ENCODE data around the gene DYNC1H1.
A peak's percentile ranks its signal among the peaks of the same experiment; 100 is the strongest.
"Not testable (repeated sequence)": the region's sequence is repeated elsewhere in the genome, so short reads cannot be mapped to it uniquely, and the experiment has no call there.

DYNC1H1 gene

DNA sequence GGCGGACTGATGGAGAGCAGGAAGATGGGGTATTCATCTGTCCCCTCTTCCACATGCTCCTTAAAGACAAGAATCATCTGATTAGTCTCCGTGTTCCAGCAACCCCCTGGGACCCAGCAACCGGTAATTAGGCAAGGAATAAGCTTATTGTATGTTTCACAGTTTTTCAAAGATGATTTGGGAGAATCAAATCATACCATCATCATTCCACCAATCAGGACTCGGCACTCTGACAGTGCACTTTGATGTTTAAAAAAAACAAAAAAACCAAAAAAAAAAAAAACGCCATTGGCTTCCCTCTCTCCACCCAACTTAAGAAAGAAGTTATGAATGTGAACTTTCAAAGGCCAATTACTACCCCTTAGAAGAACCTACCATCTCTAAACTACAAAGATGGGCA, 1.3 kb upstream of the DYNC1H1 start:
- DNase-seq (no peak), ATAC-seq (replicated peaks) (no peak)
- Mint-ChIP-seq H3K4me1 (ENCODE audit: low read depth in 2 of 2) (peaks cover 25 to 38% of the 10 kb centered on the region in 2 donors), H3K27ac (no peak overlapping the region), H3K36me3 (ENCODE audit: insufficient read depth) (peaks cover 6% of the 10 kb centered on the region), H3K9me3 (no peaks in the 10 kb centered on the region), H3K4me3 (no peak overlapping the region), H3K27me3 (no peaks in the 10 kb centered on the region)

DNA sequence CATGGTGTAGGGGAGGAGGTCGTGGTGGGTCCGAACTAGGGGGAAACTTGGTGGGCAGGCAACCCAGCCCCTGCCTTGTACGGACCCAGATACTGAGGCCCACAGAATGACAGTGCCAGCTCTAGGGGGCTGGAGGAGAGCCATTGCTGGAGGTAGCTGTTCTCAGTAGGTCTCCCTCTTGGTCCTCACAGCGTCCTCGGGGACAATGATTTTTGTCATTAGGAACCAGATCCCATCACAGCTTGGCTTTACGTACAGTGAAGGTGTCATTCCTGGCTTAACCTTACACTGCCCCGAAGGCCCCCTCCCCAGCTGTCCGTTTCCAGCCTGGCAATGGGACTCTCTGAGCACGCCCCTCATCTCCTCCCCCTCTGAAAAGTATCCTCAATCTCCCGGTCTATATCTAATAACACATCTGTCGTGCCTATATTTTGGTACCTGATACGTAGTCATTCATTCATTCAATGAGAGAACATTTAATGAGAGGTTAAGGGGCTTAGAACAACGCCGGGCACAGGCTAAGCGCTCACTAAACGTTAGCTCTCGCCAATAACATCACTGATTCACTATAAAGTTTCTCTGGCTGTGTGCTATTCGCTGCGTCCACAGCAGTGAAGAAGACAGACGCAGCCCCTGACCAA, 597 bp upstream of the DYNC1H1 start:
- Mint-ChIP-seq H3K36me3 (ENCODE audit: insufficient read depth) (peaks cover 10% of the 10 kb centered on the region), H3K27ac (peak overlapping the region; percentile 90 to 95), H3K4me3 (peak overlapping the region; percentile 88 to 89), H3K27me3 (no peaks in the 10 kb centered on the region), H3K9me3 (no peaks in the 10 kb centered on the region), H3K4me1 (ENCODE audit: low read depth in 2 of 2) (peaks cover 27 to 43% of the 10 kb centered on the region in 2 donors)
- ATAC-seq (replicated peaks) (no peak), DNase-seq (no peak)

DNA sequence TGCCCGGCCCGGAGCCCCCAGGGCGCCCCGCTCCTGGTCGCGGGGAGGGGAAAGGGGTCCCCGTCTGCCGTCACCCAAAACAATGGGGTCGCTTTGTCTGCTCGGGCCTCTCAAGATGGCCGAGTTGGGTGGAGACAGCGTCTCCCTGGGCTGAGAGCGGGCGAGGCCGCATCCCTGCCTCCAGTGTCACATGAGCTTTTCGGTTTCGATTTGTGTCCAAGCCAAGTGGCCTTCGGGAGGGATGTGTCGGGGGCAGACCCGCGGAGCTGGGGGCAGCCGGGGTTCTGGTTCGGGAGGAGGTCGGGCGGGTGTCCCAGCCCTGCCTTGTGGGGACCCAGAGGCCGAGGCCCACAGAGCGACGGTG, 790 bp downstream of the DYNC1H1 start:
- ATAC-seq (replicated peaks) (peak; percentile 50), DNase-seq (peak; percentile 52 to 56 (median 53))
- peaks cover 19% of the 10 kb centered on the region for H3K36me3 Mint-ChIP-seq (ENCODE audit: insufficient read depth)
- peak overlapping the region; percentile 88 to 89 for H3K4me3 Mint-ChIP-seq
- H3K27ac Mint-ChIP-seq, result peak overlapping the region; percentile 90 to 95
- no peaks in the 10 kb centered on the region for H3K27me3 Mint-ChIP-seq
- peaks cover 26 to 44% of the 10 kb centered on the region in 2 donors for H3K4me1 Mint-ChIP-seq (ENCODE audit: low read depth in 2 of 2)
- no peaks in the 10 kb centered on the region for H3K9me3 Mint-ChIP-seq

DNA sequence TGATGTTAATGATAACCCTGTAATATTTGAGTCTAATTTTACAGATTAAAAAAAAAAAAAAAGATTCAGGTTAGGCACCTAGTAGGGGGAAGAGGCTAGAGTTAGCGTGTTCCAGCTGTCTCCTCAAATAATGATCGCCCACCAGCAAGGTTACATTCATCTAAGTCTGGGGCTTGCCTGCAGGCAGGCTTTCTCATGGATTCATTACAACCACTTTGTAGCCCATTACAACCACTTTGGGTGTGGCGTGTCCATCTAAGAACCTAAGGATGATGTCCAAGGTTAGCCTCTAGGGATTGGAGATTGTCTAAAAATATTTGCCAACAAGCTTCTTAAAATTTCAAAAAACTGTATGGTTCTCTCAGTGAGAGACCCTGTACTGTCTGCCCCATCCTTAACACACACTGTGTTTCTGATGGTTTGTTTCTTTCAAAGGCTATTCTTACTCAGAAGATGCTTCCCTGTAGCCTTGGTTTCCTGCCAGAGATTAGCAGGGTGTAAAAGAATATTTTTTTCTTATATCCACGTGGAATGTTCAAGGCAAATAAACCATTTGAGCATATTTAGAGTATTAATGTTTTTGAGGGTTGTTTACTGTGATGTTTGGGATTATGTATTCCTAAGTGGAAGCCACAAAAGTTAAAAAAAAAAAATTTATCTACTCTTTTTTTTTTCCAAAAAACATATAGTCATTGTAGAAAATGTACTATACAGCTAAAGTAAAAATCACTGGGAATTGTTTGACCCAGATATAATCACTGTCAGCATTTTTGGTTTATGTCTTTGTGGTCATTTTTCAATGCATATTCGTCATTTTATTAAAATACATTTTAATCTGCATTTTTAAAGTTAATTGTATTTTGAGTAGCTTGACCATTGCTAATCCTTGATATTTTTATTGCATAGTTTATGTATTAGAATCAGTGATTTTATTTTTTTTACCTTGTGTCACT, 1.7 kb downstream of the DYNC1H1 start:
- peak overlapping the region; percentile 88 to 89 for H3K4me3 Mint-ChIP-seq
- peaks cover 29 to 40% of the 10 kb centered on the region in 2 donors for H3K4me1 Mint-ChIP-seq (ENCODE audit: low read depth in 2 of 2)
- DNase-seq (no peak), ATAC-seq (replicated peaks) (no peak)
- peak overlapping the region; percentile 90 to 95 for H3K27ac Mint-ChIP-seq
- H3K36me3 Mint-ChIP-seq (ENCODE audit: insufficient read depth), result peaks cover 19% of the 10 kb centered on the region
- H3K9me3 Mint-ChIP-seq, result no peaks in the 10 kb centered on the region
- H3K27me3 Mint-ChIP-seq, result no peaks in the 10 kb centered on the region

DNA sequence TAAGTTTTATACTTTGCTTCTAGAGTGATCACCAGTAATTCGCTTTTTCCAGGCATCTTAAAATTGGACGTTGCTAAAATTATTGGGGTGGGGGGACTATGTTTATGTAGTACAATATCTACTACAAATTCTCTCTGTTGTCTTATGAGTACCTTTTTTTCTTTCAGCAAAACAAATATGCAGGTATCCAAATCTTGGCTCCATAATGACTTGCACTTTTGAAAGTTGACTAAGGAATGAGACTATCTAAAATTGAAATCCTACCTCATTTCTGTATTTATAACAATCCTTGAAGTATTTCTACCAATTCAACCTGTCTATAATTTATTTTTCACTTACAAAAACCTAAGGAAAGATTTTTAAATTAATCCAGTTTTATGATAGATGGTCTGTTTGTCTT, 2.4 kb downstream of the DYNC1H1 start:
- Mint-ChIP-seq H3K9me3 (no peaks in the 10 kb centered on the region), H3K4me1 (ENCODE audit: low read depth in 2 of 2) (peaks cover 24 to 38% of the 10 kb centered on the region in 2 donors)

DNA sequence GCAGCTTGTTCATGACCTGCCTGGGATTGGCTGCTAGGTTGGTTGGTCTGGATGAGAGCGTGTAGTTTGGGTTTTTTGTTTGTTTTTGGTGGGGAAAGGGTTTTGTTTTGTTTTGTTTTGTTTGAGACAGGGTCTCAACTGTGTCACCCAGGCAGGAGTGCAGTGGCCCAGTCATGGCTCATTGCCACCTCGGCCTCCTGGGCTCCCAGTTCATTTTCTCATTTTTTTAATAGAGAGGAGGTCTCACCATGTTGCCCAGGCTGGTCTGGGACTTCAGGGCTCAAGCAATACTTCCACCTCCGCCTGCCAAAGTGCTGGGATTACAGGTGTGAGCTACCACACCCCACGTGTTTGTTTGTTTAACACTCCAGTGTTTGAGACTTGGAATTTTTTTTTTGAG, 3.8 kb downstream of the DYNC1H1 start:
- Mint-ChIP-seq H3K36me3 (ENCODE audit: insufficient read depth) (peaks cover 25% of the 10 kb centered on the region), H3K27ac (peak overlapping the region; percentile 13 to 80), H3K27me3 (no peaks in the 10 kb centered on the region), H3K9me3 (no peaks in the 10 kb centered on the region), H3K4me3 (peak overlapping the region in 1 of 2 donors; percentile 13), H3K4me1 (ENCODE audit: low read depth in 2 of 2) (peaks cover 29 to 52% of the 10 kb centered on the region in 2 donors)
- DNase-seq, result no peak
- no peak for ATAC-seq (replicated peaks)

More for the DNA sequence above, 2.4 kb downstream of the DYNC1H1 start:
- peak overlapping the region; percentile 34 to 56 for H3K4me3 Mint-ChIP-seq
- H3K36me3 Mint-ChIP-seq (ENCODE audit: insufficient read depth), result peaks cover 19% of the 10 kb centered on the region
- H3K27ac Mint-ChIP-seq, result peak overlapping the region in 1 of 2 donors; percentile 31
- no peaks in the 10 kb centered on the region for H3K27me3 Mint-ChIP-seq
- ATAC-seq (replicated peaks), result no peak
- no peak for DNase-seq

DNA sequence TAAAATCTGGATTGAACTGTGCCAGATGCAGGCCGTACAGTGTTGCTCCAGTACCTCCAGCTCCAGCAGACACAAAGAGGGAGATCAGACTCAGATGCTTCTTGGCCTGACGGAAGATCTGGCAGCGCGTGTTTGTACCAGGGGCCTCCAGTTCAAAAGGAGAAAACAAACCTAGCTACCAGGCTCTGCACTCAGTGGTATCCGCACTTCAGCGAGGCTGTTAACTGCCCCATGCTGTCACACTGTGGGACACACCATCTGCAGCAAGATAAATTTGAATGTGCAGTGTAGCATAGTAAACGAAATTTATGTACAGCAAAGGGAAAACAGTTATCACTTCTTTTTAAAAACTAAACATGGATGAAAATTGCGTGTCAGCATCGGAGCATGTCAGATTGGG, 5.1 kb downstream of the DYNC1H1 start:
- H3K27ac Mint-ChIP-seq, result peak overlapping the region; percentile 13
- DNase-seq (no peak), ATAC-seq (replicated peaks) (no peak)
- H3K4me3 Mint-ChIP-seq, result no peak overlapping the region
- H3K27me3 Mint-ChIP-seq, result no peaks in the 10 kb centered on the region
- H3K36me3 Mint-ChIP-seq (ENCODE audit: insufficient read depth), result peaks cover 23% of the 10 kb centered on the region
- H3K9me3 Mint-ChIP-seq, result no peaks in the 10 kb centered on the region
- peaks cover 24 to 52% of the 10 kb centered on the region in 2 donors for H3K4me1 Mint-ChIP-seq (ENCODE audit: low read depth in 2 of 2)

DNA sequence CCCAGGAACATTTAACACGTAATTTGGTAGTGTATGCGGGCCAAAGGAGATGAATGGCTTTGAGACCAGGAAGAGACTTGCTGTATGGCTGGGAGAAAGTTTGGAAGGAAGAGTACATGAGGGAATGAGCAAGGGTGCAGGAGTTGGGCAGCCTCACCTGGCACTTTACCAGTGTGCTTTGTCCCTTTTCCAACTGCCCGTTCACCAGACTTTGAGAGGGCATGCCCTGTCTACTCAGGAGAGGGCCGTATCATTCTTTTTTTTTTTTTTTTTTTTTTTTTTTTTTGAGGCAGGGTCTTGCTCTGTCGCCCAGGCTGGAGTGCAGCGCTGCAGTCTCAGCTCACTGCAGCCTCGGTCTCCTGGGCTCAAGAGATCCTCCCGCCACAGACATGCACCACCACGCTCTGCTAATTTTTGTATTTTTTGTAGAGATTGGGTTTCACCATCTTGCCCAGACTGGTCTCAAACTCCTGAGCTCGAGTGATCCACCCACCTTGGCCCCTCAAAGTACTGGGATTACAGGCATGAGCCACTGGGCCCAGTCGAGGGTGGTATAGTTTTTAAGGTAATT, 6.5 kb downstream of the DYNC1H1 start:
- Mint-ChIP-seq H3K9me3 (no peaks in the 10 kb centered on the region), H3K36me3 (ENCODE audit: insufficient read depth) (peaks cover 32% of the 10 kb centered on the region), H3K27me3 (no peaks in the 10 kb centered on the region), H3K4me1 (ENCODE audit: low read depth in 2 of 2) (peaks cover 32 to 59% of the 10 kb centered on the region in 2 donors), H3K4me3 (no peak overlapping the region), H3K27ac (peak overlapping the region; percentile 6 to 74)
- ATAC-seq (replicated peaks), result no peak
- DNase-seq, result no peak

DNA sequence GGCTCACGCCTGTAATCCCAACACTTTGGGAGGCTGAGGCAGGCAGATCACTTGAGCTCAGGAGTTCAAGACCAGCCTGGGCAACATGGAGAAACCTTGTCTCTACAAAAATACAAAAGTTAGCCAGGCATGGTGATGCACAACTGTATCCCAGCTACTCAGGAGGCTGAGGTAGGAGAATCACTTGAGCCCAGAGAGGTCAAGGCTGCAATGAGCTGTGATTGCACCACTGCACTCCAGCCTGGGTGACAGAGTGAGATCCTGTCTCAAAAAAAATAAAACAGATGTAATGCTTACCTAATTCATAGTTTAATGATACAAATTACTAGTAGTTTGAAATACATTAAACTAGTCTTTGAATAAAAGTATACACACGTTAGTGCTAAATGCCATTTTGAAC, 7.1 kb downstream of the DYNC1H1 start:
- not testable (repeated sequence) for H3K9me3 Mint-ChIP-seq; DNase-seq; H3K27me3 Mint-ChIP-seq; ATAC-seq (replicated peaks); H3K4me3 Mint-ChIP-seq
- Mint-ChIP-seq H3K36me3 (ENCODE audit: insufficient read depth) (peaks cover 37% of the 10 kb centered on the region), H3K4me1 (ENCODE audit: low read depth in 2 of 2) (peaks cover 32 to 59% of the 10 kb centered on the region in 2 donors), H3K27ac (peak overlapping the region in 1 of 2 donors; percentile 38)

DNA sequence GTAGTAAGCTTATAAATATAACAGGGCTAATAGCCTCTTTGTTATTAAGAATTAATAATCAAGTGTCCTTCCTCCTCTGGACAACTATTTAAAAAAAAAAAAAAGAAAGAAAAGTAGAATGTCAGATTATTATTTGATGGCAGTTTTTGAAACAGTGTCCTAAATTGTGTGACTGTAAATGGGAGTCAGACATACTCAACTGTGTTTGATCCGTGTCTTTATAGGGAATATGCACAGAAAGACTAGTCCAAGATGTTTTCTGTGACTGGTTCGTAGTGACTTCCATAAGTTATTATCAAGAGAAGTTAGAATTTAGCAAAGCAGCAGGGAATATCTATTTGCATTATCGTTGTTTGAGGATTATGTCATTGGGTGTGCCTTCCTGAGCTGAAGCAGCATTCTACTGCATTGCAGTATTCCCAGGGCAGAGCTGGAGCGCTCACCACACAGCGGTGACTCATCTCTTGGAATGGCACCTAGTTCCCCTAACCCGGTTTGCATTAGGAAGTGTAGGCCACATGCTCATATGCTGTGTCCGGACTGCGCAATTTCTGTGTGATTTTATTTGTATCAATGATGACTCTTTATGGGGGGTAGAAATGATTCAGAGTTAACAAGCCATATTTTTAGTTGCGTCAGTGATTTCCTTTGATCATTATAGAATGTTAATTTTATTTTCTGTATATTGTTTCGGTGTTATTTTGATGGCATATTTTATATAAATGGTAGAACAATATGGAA, 7.9 kb downstream of the DYNC1H1 start:
- Mint-ChIP-seq H3K36me3 (ENCODE audit: insufficient read depth) (peaks cover 46% of the 10 kb centered on the region), H3K27me3 (no peaks in the 10 kb centered on the region), H3K27ac (peak overlapping the region; percentile 38 to 49), H3K9me3 (no peaks in the 10 kb centered on the region), H3K4me3 (no peak overlapping the region), H3K4me1 (ENCODE audit: low read depth in 2 of 2) (peaks cover 28 to 52% of the 10 kb centered on the region in 2 donors)
- DNase-seq (no peak), ATAC-seq (replicated peaks) (peak; percentile 26)

DNA sequence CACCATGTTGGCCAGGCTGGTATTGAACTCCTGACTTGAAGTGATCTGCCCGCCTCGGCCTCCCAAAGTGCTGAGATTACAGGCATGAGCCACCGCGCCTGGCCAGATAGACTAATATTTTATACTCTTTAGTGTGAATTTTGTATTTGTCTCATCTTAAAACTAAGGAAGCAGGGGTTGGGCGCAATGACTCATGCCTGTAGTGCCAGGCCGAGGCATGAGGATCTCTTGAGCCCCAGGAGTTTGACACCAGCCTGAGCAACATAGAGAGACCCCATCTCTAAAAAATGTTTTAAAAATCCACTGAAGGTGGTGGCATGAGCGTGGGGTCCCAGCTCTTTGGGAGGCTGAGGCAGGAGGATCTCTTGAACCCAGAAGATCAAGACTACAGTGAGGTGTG, 9.0 kb downstream of the DYNC1H1 start:
- Mint-ChIP-seq H3K9me3 (no peaks in the 10 kb centered on the region), H3K4me1 (ENCODE audit: low read depth in 2 of 2) (peaks cover 19 to 42% of the 10 kb centered on the region in 2 donors), H3K27me3 (no peaks in the 10 kb centered on the region), H3K4me3 (no peak overlapping the region), H3K36me3 (ENCODE audit: insufficient read depth) (peaks cover 51% of the 10 kb centered on the region), H3K27ac (no peak overlapping the region)
- ATAC-seq (replicated peaks) (no peak), DNase-seq (no peak)

DNA sequence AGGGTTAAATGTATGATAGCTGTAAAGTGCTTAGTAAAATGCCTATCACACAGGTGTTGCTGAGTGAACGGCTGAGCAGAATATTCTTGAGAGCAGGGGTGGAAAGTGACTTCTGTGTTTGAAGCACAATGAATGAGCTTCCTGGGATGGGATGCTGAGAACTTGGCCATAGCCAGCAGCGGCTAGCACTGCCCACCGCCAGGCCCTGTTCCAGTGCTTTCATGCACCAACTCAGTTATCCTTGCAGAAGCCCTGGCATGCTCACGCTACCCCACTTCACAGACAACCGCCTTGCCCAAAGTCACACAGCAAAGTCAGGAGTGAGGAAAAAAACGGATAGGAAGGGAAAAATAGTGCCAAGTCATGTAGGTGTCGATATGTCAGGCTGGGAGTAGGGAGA, 10.9 kb downstream of the DYNC1H1 start:
- H3K27me3 Mint-ChIP-seq, result no peaks in the 10 kb centered on the region

More for the DNA sequence above, 10.9 kb downstream of the DYNC1H1 start:
- DNase-seq (no peak), ATAC-seq (replicated peaks) (no peak)
- H3K36me3 Mint-ChIP-seq (ENCODE audit: insufficient read depth), result peaks cover 59% of the 10 kb centered on the region
- no peak overlapping the region for H3K4me3 Mint-ChIP-seq
- H3K27ac Mint-ChIP-seq, result peak overlapping the region in 1 of 2 donors; percentile 75
- no peaks in the 10 kb centered on the region for H3K9me3 Mint-ChIP-seq
- H3K4me1 Mint-ChIP-seq (ENCODE audit: low read depth in 2 of 2), result peaks cover 17 to 36% of the 10 kb centered on the region in 2 donors
